ENCODE results near the gene CCDC12.

DNA sequence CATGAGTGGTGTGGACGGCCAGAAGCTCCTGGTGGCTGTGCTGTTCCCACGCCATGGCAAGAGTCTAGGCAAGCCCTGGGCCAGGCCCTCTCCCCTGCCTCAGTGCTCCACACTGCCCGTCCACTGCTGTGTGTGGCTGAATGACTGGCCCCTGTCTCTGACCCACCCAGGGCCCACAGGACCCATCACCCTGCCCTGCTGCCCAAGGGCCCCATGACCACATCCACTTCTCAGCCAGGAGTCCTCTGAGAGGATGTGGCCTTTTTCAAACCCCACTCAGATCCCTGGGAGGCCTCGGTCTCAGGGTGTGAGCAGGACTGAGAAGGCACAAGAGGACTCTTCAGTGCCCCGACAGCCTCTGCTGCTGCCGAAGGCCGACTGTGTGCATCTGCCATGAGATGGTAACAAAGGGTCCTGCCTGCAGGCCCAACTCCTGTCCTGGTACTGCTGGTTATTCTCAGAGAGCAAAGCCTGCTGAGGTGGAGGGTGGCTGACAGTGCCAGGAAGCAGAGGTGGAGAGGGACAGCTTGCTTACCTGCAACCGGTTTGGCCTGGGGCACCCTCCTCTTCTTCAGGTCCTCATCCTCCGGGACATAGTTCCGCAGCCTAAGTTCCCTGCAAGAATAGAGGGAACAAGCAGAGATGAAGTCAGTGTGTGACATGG, 51.5 kb downstream of the CCDC12 start:
- TF ChIP-seq, protein P1, sequence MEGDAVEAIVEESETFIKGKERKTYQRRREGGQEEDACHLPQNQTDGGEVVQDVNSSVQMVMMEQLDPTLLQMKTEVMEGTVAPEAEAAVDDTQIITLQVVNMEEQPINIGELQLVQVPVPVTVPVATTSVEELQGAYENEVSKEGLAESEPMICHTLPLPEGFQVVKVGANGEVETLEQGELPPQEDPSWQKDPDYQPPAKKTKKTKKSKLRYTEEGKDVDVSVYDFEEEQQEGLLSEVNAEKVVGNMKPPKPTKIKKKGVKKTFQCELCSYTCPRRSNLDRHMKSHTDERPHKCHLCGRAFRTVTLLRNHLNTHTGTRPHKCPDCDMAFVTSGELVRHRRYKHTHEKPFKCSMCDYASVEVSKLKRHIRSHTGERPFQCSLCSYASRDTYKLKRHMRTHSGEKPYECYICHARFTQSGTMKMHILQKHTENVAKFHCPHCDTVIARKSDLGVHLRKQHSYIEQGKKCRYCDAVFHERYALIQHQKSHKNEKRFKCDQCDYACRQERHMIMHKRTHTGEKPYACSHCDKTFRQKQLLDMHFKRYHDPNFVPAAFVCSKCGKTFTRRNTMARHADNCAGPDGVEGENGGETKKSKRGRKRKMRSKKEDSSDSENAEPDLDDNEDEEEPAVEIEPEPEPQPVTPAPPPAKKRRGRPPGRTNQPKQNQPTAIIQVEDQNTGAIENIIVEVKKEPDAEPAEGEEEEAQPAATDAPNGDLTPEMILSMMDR (IDR thresholded peaks at IDR 0.05): no peak
- no peak for TF ChIP-seq POLR2A (IDR thresholded peaks at IDR 0.05)
